GM12878 (cell line): Measurements from ENCODE around the gene THADA. TPM values are rescaled to one million over a fixed set of nuclear protein-coding genes. Genes with fewer than 3 reads are reported as not detected.

ENCODE experiments used
- CBFB ChIP-seq: IDR thresholded peaks from 2 replicates; pipeline ENCODE4 v1.6.1; 2016; ENCODE audit warnings: antibody characterized with exemption, low read depth
- DPF2 ChIP-seq: fragments of 450-650 bp; IDR thresholded peaks from 2 replicates; pipeline ENCODE4 v1.6.1; 2017; ENCODE audit warnings: mild to moderate bottlenecking
- EZH2 ChIP-seq: IDR thresholded peaks from 2 replicates; pipeline ENCODE4 v1.6.1; 2012; ENCODE audit warnings: low read depth, mild to moderate bottlenecking, control low read depth, inconsistent platforms, low read length, borderline replicate concordance; ENCODE audit not compliant: control insufficient read depth
- FOXK2 ChIP-seq: fragments of 450-650 bp; IDR thresholded peaks from 2 replicates; pipeline ENCODE4 v1.6.1; 2017; ENCODE audit warnings: mild to moderate bottlenecking, moderate library complexity
- IKZF2 ChIP-seq, 2 experiments: fragments of 450-650 bp; IDR thresholded peaks; 2 replicates each; pipeline ENCODE4 v1.6.1; 2017; ENCODE audit warnings: mild to moderate bottlenecking in 2 of 2, moderate library complexity in 2 of 2
- JUNB ChIP-seq: IDR thresholded peaks from 2 replicates; pipeline ENCODE4 v1.6.1; 2016; ENCODE audit warnings: antibody characterized with exemption, mild to moderate bottlenecking
- MTA3 ChIP-seq: IDR thresholded peaks from 2 replicates; pipeline ENCODE4 v1.6.1; 2012; ENCODE audit warnings: low read length, inconsistent platforms, borderline replicate concordance
- POLR2AphosphoS5 ChIP-seq: IDR thresholded peaks from 2 replicates; pipeline ENCODE4 v1.6.1; 2011; ENCODE audit warnings: mild to moderate bottlenecking, low read length, inconsistent platforms
- PRDM15 ChIP-seq: fragments of 450-650 bp; formaldehyde crosslinking; IDR thresholded peaks from 2 replicates; pipeline ENCODE4 v1.4.0; 2020; ENCODE audit warnings: mild to moderate bottlenecking, moderate library complexity
- SREBF2 ChIP-seq: IDR thresholded peaks from 2 replicates; pipeline ENCODE4 v1.6.1; 2012; ENCODE audit warnings: mild to moderate bottlenecking, low read length
- USF1 ChIP-seq: IDR thresholded peaks from 2 replicates; pipeline ENCODE4 v1.6.1; 2011; ENCODE audit warnings: borderline replicate concordance, low read depth, mild to moderate bottlenecking, moderate library complexity, mixed read lengths, low read length; ENCODE audit not compliant: insufficient read depth; ENCODE audit errors: extremely low read length
- ZNF592 ChIP-seq: fragments of 450-650 bp; IDR thresholded peaks from 2 replicates; pipeline ENCODE4 v1.6.1; 2017; ENCODE audit warnings: mild to moderate bottlenecking, moderate library complexity
- polyA plus RNA-seq, 11 experiments: library from polyadenylated mRNA; depleted of rRNA in 4 of 11; unstranded in 6 of 11; stranded (reverse) in 5 of 11; fragments of >200 nt; fragmentation: Nextera tagmentation in 4 of 11; fragmentation: Illumina TruSeq in 1 of 11; extraction: Ambion mirVana in 4 of 11; extraction: Trizol in 1 of 11; gene quantifications; 1 replicate in 1 of 11; 2 replicates in 10 of 11; pipeline versions ENCODE4 v1.2.1 to v1.2.3, GENCODE V29; 2011 to 2016; ENCODE audit warnings: inconsistent platforms in 2 of 11, missing spikeins in 2 of 11, low read depth in 1 of 11
- total RNA-seq, 4 experiments: library from RNA; depleted of rRNA in 3 of 4; stranded (reverse); fragments of >200 nt in 3 of 4; fragmentation: Illumina TruSeq in 1 of 4; extraction: Trizol in 1 of 4; gene quantifications; 2 replicates each; pipeline versions ENCODE4 v1.2.1 to v1.2.3, GENCODE V29; 2013 to 2021
- TF ChIP-seq, protein P1 (sequence below): fragments of 450-650 bp; IDR thresholded peaks from 2 replicates; pipeline ENCODE4 v1.6.1; 2016; ENCODE audit warnings: mild to moderate bottlenecking
- TF ChIP-seq, protein P2 (sequence below): fragments of 450-650 bp; IDR thresholded peaks from 2 replicates; pipeline ENCODE4 v1.6.1; 2014; ENCODE audit warnings: mild to moderate bottlenecking
- TF ChIP-seq, protein P3 (sequence below): fragments of 450-650 bp; IDR thresholded peaks from 2 replicates; pipeline ENCODE4 v1.6.1; 2016; ENCODE audit warnings: mild to moderate bottlenecking

THADA gene
- total and polyA plus RNA-seq, 10 of the 15 experiments (the other 5 are each of a cell fraction or from before 2014, with no cell fraction given): 14.6 to 33.2 (median 23.2) TPM

GRCh38 chr2:43293744-43294695 is 301.8 kb downstream of the THADA start (continued):
- TF ChIP-seq JUNB: peak; percentile 99
- TF ChIP-seq ZNF592: no peak
- TF ChIP-seq, protein P1, sequence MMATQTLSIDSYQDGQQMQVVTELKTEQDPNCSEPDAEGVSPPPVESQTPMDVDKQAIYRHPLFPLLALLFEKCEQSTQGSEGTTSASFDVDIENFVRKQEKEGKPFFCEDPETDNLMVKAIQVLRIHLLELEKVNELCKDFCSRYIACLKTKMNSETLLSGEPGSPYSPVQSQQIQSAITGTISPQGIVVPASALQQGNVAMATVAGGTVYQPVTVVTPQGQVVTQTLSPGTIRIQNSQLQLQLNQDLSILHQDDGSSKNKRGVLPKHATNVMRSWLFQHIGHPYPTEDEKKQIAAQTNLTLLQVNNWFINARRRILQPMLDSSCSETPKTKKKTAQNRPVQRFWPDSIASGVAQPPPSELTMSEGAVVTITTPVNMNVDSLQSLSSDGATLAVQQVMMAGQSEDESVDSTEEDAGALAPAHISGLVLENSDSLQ: peak; percentile 40
- TF ChIP-seq FOXK2: peak; percentile 55; the same call in 1 of the 2 replicates
- TF ChIP-seq, protein P2, sequence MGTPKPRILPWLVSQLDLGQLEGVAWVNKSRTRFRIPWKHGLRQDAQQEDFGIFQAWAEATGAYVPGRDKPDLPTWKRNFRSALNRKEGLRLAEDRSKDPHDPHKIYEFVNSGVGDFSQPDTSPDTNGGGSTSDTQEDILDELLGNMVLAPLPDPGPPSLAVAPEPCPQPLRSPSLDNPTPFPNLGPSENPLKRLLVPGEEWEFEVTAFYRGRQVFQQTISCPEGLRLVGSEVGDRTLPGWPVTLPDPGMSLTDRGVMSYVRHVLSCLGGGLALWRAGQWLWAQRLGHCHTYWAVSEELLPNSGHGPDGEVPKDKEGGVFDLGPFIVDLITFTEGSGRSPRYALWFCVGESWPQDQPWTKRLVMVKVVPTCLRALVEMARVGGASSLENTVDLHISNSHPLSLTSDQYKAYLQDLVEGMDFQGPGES: no peak
- no peak for TF ChIP-seq PRDM15 (CRISPR knock-in tag)
- no peak for TF ChIP-seq SREBF2
- TF ChIP-seq IKZF2 (IDR thresholded peaks at IDR 0.05): peak; percentile 90 to 91
- TF ChIP-seq EZH2: no peak
- TF ChIP-seq MTA3: peak; percentile 87
- TF ChIP-seq USF1: no peak
- TF ChIP-seq POLR2AphosphoS5: no peak
- TF ChIP-seq, protein P3, sequence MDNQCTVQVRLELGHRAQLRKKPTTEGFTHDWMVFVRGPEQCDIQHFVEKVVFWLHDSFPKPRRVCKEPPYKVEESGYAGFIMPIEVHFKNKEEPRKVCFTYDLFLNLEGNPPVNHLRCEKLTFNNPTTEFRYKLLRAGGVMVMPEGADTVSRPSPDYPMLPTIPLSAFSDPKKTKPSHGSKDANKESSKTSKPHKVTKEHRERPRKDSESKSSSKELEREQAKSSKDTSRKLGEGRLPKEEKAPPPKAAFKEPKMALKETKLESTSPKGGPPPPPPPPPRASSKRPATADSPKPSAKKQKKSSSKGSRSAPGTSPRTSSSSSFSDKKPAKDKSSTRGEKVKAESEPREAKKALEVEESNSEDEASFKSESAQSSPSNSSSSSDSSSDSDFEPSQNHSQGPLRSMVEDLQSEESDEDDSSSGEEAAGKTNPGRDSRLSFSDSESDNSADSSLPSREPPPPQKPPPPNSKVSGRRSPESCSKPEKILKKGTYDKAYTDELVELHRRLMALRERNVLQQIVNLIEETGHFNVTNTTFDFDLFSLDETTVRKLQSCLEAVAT: peak; percentile 63; the same call in 1 of the 2 replicates
- peak; percentile 95 for TF ChIP-seq DPF2
- TF ChIP-seq CBFB: peak; percentile 92
